AG09309 (cell line): ENCODE data around the gene SHB.

Source experiments
- DNase-seq: peaks from one replicate; pipeline ENCODE4 v3.0.0-alpha.2; 2010; ENCODE audit warnings: low read depth
- H3K4me3 ChIP-seq: 2 replicates; pipeline ENCODE4 v1.5.1; 2011; ENCODE audit warnings: mild to moderate bottlenecking, low read depth, low read length, moderate library complexity; ENCODE audit not compliant: control insufficient read depth
- CTCF ChIP-seq: IDR thresholded peaks from 2 replicates; pipeline ENCODE4 v1.5.1; 2011; ENCODE audit warnings: mild to moderate bottlenecking, low read depth, low read length, inconsistent platforms; ENCODE audit not compliant: insufficient read depth, control insufficient read depth; ENCODE audit errors: missing control alignments

The SHB gene

GRCh38 chr9:38009035-38009501 lies 60.0 kb downstream of the SHB start:
- no peak overlapping the region for H3K4me3 ChIP-seq
- TF ChIP-seq CTCF, result no peak
- no peak for DNase-seq

- DNase-seq, result peak; percentile 69
- no peak for TF ChIP-seq CTCF
- no peak overlapping the region for H3K4me3 ChIP-seq
Measured at GRCh38 chr9:38008168-38009034, 60.6 kb downstream of the SHB start.

GRCh38 chr9:38007016-38007415 lies 62.0 kb downstream of the SHB start:
- no peak for TF ChIP-seq CTCF
- no peak overlapping the region for H3K4me3 ChIP-seq
- DNase-seq, result no peak

GRCh38 chr9:38006163-38006562 lies 62.9 kb downstream of the SHB start:
- no peak for DNase-seq
- TF ChIP-seq CTCF, result no peak
- H3K4me3 ChIP-seq, result no peak overlapping the region

- TF ChIP-seq CTCF, result no peak
- DNase-seq, result no peak
- H3K4me3 ChIP-seq, result no peak overlapping the region
Measured at GRCh38 chr9:38004809-38005560, 64.0 kb downstream of the SHB start.

- no peak for DNase-seq
- no peak for TF ChIP-seq CTCF
- no peak overlapping the region for H3K4me3 ChIP-seq
Measured at GRCh38 chr9:38003946-38004808, 64.8 kb downstream of the SHB start.
